ENCODE data around the gene KRT74. TPM values are rescaled to one million over a fixed set of nuclear protein-coding genes. Genes with fewer than 3 reads are reported as not detected.

KRT74 gene
- total RNA-seq, 2 donors from 2014 or later: not detected

Other genes starting within 250 kb of the KRT74 start
- gene KRT85, start 206.4 kb downstream of the KRT74 start, total RNA-seq: not detected
- not detected for gene KRT84, start 188.2 kb downstream of the KRT74 start, total RNA-seq
- not detected for gene KRT82, start 167.5 kb downstream of the KRT74 start, total RNA-seq
- not detected for gene KRT75, start 139.5 kb downstream of the KRT74 start, total RNA-seq
- not detected for gene KRT6B, start 121.7 kb downstream of the KRT74 start, total RNA-seq
- gene KRT6C, start 100.0 kb downstream of the KRT74 start, total RNA-seq: not detected
- not detected for gene KRT6A, start 80.6 kb downstream of the KRT74 start, total RNA-seq
- gene KRT5, start 53.4 kb downstream of the KRT74 start, total RNA-seq: under 1 TPM in 1 of 2 donors, not detected in 1; 0.24 TPM
- gene KRT71, start 20.7 kb downstream of the KRT74 start, total RNA-seq: not detected
- gene KRT72, start 27.6 kb upstream of the KRT74 start, total RNA-seq: not detected
- gene KRT73, start 44.7 kb upstream of the KRT74 start, total RNA-seq: not detected
- gene KRT2, start 78.4 kb upstream of the KRT74 start, total RNA-seq: not detected
- not detected for gene KRT1, start 106.6 kb upstream of the KRT74 start, total RNA-seq
- not detected for gene KRT77, start 129.7 kb upstream of the KRT74 start, total RNA-seq
- gene KRT76, start 203.5 kb upstream of the KRT74 start, total RNA-seq: not detected
- not detected for gene KRT3, start 222.3 kb upstream of the KRT74 start, total RNA-seq
- not detected for gene KRT4, start 240.3 kb upstream of the KRT74 start, total RNA-seq